Memory B cell (primary cell): ENCODE data around the gene PLEKHG1.

ENCODE experiments used
- ATAC-seq: fragments of 150-1000 bp; cut with Tn5 transposase; 2 replicates; pipeline ENCODE4 v1.10.0; 2021; ENCODE audit warnings: low read depth, mild to moderate bottlenecking, moderate library complexity
- DNase-seq, 2 donors: peaks; one replicate each; pipeline ENCODE4 v3.0.0; 2022; ENCODE audit warnings: low spot score in 2 of 2
- H3K27ac Mint-ChIP-seq: one replicate; pipeline ENCODE4 v1.8.0; 2022; ENCODE audit warnings: mild to moderate bottlenecking, moderate library complexity, mixed read lengths
- H3K27me3 Mint-ChIP-seq: one replicate; pipeline ENCODE4 v1.8.0; 2022; ENCODE audit warnings: mixed read lengths
- H3K36me3 Mint-ChIP-seq: one replicate; pipeline ENCODE4 v1.8.0; 2022; ENCODE audit warnings: mild to moderate bottlenecking, mixed read lengths
- H3K4me1 Mint-ChIP-seq: one replicate; pipeline ENCODE4 v1.8.0; 2022; ENCODE audit warnings: mixed read lengths
- H3K4me3 Mint-ChIP-seq: one replicate; pipeline ENCODE4 v1.8.0; 2022; ENCODE audit warnings: mild to moderate bottlenecking, moderate library complexity, mixed read lengths
- H3K9me3 Mint-ChIP-seq: one replicate; pipeline ENCODE4 v1.8.0; 2022; ENCODE audit warnings: mixed read lengths

The PLEKHG1 gene

GRCh38 chr6:150632785-150633485 lies 33.2 kb downstream of the PLEKHG1 start:
- DNase-seq = peak in 1 of 2 donors; percentile 54
- Mint-ChIP-seq H3K27ac (peak overlapping the region; percentile 100), H3K9me3 (no peaks in the 10 kb centered on the region), H3K27me3 (no peaks in the 10 kb centered on the region), H3K4me3 (peak overlapping the region; percentile 100), H3K36me3 (peaks cover 10% of the 10 kb centered on the region), H3K4me1 (peaks cover 63% of the 10 kb centered on the region)
- peak; percentile 45 for ATAC-seq

- Mint-ChIP-seq H3K4me3 (peak overlapping the region; percentile 100), H3K27ac (peak overlapping the region; percentile 100)
Observed at GRCh38 chr6:150633486-150633834, 33.8 kb downstream of the PLEKHG1 start.

GRCh38 chr6:150634176-150634963 lies 34.7 kb downstream of the PLEKHG1 start:
- Mint-ChIP-seq H3K4me1 (peaks cover 58% of the 10 kb centered on the region), H3K9me3 (no peaks in the 10 kb centered on the region), H3K36me3 (peaks cover 12% of the 10 kb centered on the region), H3K4me3 (peak overlapping the region; percentile 100), H3K27me3 (no peaks in the 10 kb centered on the region), H3K27ac (peak overlapping the region; percentile 100)
- no peak for DNase-seq
- ATAC-seq = peak; percentile 20

More at GRCh38 chr6:150633486-150633834, 33.8 kb downstream of the PLEKHG1 start:
- DNase-seq = peak; percentile 38 to 46
- H3K9me3 Mint-ChIP-seq = no peaks in the 10 kb centered on the region
- peaks cover 14% of the 10 kb centered on the region for H3K36me3 Mint-ChIP-seq
- H3K27me3 Mint-ChIP-seq = no peaks in the 10 kb centered on the region
- peak; percentile 6 for ATAC-seq
- H3K4me1 Mint-ChIP-seq = peaks cover 63% of the 10 kb centered on the region

- DNase-seq = no peak
- no peak for ATAC-seq
- peaks cover 14% of the 10 kb centered on the region for H3K36me3 Mint-ChIP-seq
- H3K4me1 Mint-ChIP-seq = peaks cover 61% of the 10 kb centered on the region
- H3K27me3 Mint-ChIP-seq = no peaks in the 10 kb centered on the region
- H3K4me3 Mint-ChIP-seq = peak overlapping the region; percentile 79
- H3K27ac Mint-ChIP-seq = peak overlapping the region; percentile 100
- H3K9me3 Mint-ChIP-seq = no peaks in the 10 kb centered on the region
Observed at GRCh38 chr6:150634964-150635292, 35.2 kb downstream of the PLEKHG1 start.

- peak overlapping the region; percentile 100 for H3K27ac Mint-ChIP-seq
- no peaks in the 10 kb centered on the region for H3K9me3 Mint-ChIP-seq
- H3K4me1 Mint-ChIP-seq = peaks cover 61% of the 10 kb centered on the region
- DNase-seq (peak in 1 of 2 donors; percentile 35), ATAC-seq (peak; percentile 31)
- H3K36me3 Mint-ChIP-seq = peaks cover 20% of the 10 kb centered on the region
- peak overlapping the region; percentile 83 for H3K4me3 Mint-ChIP-seq
- no peaks in the 10 kb centered on the region for H3K27me3 Mint-ChIP-seq
Observed at GRCh38 chr6:150635906-150636514, 36.3 kb downstream of the PLEKHG1 start.

- Mint-ChIP-seq H3K27ac (peak overlapping the region; percentile 100), H3K9me3 (no peaks in the 10 kb centered on the region), H3K4me1 (peaks cover 58% of the 10 kb centered on the region), H3K36me3 (peaks cover 20% of the 10 kb centered on the region), H3K4me3 (peak overlapping the region; percentile 83), H3K27me3 (no peaks in the 10 kb centered on the region)
- ATAC-seq = peak; percentile 39
- peak in 1 of 2 donors; percentile 30 for DNase-seq
Observed at GRCh38 chr6:150636808-150637207, 37.1 kb downstream of the PLEKHG1 start.

GRCh38 chr6:150637266-150637665 lies 37.6 kb downstream of the PLEKHG1 start:
- peak overlapping the region; percentile 100 for H3K27ac Mint-ChIP-seq
- no peaks in the 10 kb centered on the region for H3K9me3 Mint-ChIP-seq
- peak overlapping the region; percentile 83 for H3K4me3 Mint-ChIP-seq
- ATAC-seq = no peak
- peaks cover 20% of the 10 kb centered on the region for H3K36me3 Mint-ChIP-seq
- H3K27me3 Mint-ChIP-seq = no peaks in the 10 kb centered on the region
- no peak for DNase-seq
- peaks cover 54% of the 10 kb centered on the region for H3K4me1 Mint-ChIP-seq

- Mint-ChIP-seq H3K27me3 (no peaks in the 10 kb centered on the region), H3K4me3 (peak overlapping the region; percentile 58), H3K4me1 (peaks cover 50% of the 10 kb centered on the region), H3K27ac (peak overlapping the region; percentile 100), H3K36me3 (peaks cover 18% of the 10 kb centered on the region), H3K9me3 (no peaks in the 10 kb centered on the region)
- ATAC-seq (no peak), DNase-seq (no peak)
Observed at GRCh38 chr6:150638267-150638666, 38.6 kb downstream of the PLEKHG1 start.

- DNase-seq (no peak), ATAC-seq (no peak)
- Mint-ChIP-seq H3K36me3 (peaks cover 15% of the 10 kb centered on the region), H3K9me3 (no peaks in the 10 kb centered on the region), H3K27me3 (no peaks in the 10 kb centered on the region), H3K4me3 (no peak overlapping the region), H3K4me1 (peaks cover 49% of the 10 kb centered on the region), H3K27ac (peak overlapping the region; percentile 100)
Observed at GRCh38 chr6:150638765-150639164, 39.1 kb downstream of the PLEKHG1 start.

- Mint-ChIP-seq H3K4me1 (peaks cover 45% of the 10 kb centered on the region), H3K4me3 (peak overlapping the region; percentile 71), H3K36me3 (peaks cover 15% of the 10 kb centered on the region), H3K9me3 (no peaks in the 10 kb centered on the region), H3K27me3 (no peaks in the 10 kb centered on the region), H3K27ac (peak overlapping the region; percentile 95)
- DNase-seq (no peak), ATAC-seq (no peak)
Observed at GRCh38 chr6:150639823-150640331, 40.2 kb downstream of the PLEKHG1 start.

GRCh38 chr6:150640556-150641209 lies 41.0 kb downstream of the PLEKHG1 start:
- Mint-ChIP-seq H3K36me3 (peaks cover 15% of the 10 kb centered on the region), H3K4me3 (peak overlapping the region; percentile 71), H3K9me3 (no peaks in the 10 kb centered on the region), H3K4me1 (peaks cover 51% of the 10 kb centered on the region), H3K27me3 (no peaks in the 10 kb centered on the region), H3K27ac (peak overlapping the region; percentile 95)
- ATAC-seq (no peak), DNase-seq (no peak)

GRCh38 chr6:150641398-150642139 lies 41.9 kb downstream of the PLEKHG1 start:
- no peaks in the 10 kb centered on the region for H3K9me3 Mint-ChIP-seq
- peaks cover 56% of the 10 kb centered on the region for H3K4me1 Mint-ChIP-seq
- no peaks in the 10 kb centered on the region for H3K27me3 Mint-ChIP-seq
- peak in 1 of 2 donors; percentile 42 for DNase-seq
- peak overlapping the region; percentile 71 for H3K4me3 Mint-ChIP-seq
- peaks cover 17% of the 10 kb centered on the region for H3K36me3 Mint-ChIP-seq
- peak; percentile 75 for ATAC-seq
- peak overlapping the region; percentile 95 for H3K27ac Mint-ChIP-seq

- Mint-ChIP-seq H3K4me1 (peaks cover 29% of the 10 kb centered on the region), H3K9me3 (no peaks in the 10 kb centered on the region), H3K27ac (peak overlapping the region; percentile 5), H3K27me3 (no peaks in the 10 kb centered on the region), H3K36me3 (peaks cover 5% of the 10 kb centered on the region), H3K4me3 (no peak overlapping the region)
- DNase-seq (no peak), ATAC-seq (no peak)
Observed at GRCh38 chr6:150646228-150646627, 46.5 kb downstream of the PLEKHG1 start.
